ENCODE data around the gene BBS1. TPM values are rescaled to one million over a fixed set of nuclear protein-coding genes. Genes with fewer than 3 reads are reported as not detected.

BBS1 gene
- total RNA-seq, 1 experiment from 2014 or later: 56.1 TPM

GRCh38 chr11:66478729-66479393, 31.6 kb upstream of the BBS1 start:
- peaks cover 12% of the 10 kb centered on the region; the same call in 1 of the 2 replicates for H3F3A ChIP-seq (ENCODE audit: insufficient read depth, low read depth)
- TF ChIP-seq CTCF (conservative IDR thresholded peaks at IDR 0.05) (peak; percentile 99), EZH2 (IDR thresholded peaks at IDR 0.05; ENCODE audit: low read depth) (no peak)
- H3K4me2 ChIP-seq: peak overlapping the region; percentile 82
- no peaks in the 10 kb centered on the region for H3K9me2 ChIP-seq (ENCODE audit: insufficient read depth)
- intact Hi-C loops (cut with micrococcal nuclease; ENCODE audit: unreplicated experiment): loop anchor here (1.0 kb wide), 1 partner anchor 71 kb away; no protein-coding TSS in a partner anchor
- BruUV-seq (replicated peaks): no TSS peak
- H3K36me3 ChIP-seq (ENCODE audit: low read depth): 0 out of 2 replicates have a peak, but pooled peaks cover 7% of the 10 kb centered on the region
- peak in 1 of 2 experiments; percentile 33 for DNase-seq
- peak overlapping the region; percentile 61 for H3K4me3 ChIP-seq
- peak overlapping the region; percentile 59; the same call in 1 of the 2 replicates for H3K27ac ChIP-seq
- ChIA-PET POLR2A (ENCODE audit: unreplicated experiment) (interaction anchor here (0.6 to 0.7 kb wide), 2 partner anchors 17 to 74 kb away, joined by 4 to 5 read pairs; no protein-coding TSS in a partner anchor), CTCF (interaction anchor here (0.7 to 1.7 kb wide), 4 partner anchors 13 to 175 kb away, joined by 3 to 7 read pairs (median 4); no protein-coding TSS in a partner anchor)
- peaks cover 7% of the 10 kb centered on the region for H3K4me1 ChIP-seq (replicated peaks; ENCODE audit: insufficient read depth)
- H4K20me1 ChIP-seq (ENCODE audit: insufficient read depth): peaks cover 12% of the 10 kb centered on the region
- H3K9me3 ChIP-seq (ENCODE audit: insufficient read depth, low read depth): no peaks in the 10 kb centered on the region
- H3K79me2 ChIP-seq (ENCODE audit: low read depth): peaks cover 22% of the 10 kb centered on the region
- H2AFZ ChIP-seq: no peak overlapping the region; the same call in 1 of the 2 replicates
- no peaks in the 10 kb centered on the region for H3K27me3 ChIP-seq (ENCODE audit: insufficient read depth, low read depth)

DNA sequence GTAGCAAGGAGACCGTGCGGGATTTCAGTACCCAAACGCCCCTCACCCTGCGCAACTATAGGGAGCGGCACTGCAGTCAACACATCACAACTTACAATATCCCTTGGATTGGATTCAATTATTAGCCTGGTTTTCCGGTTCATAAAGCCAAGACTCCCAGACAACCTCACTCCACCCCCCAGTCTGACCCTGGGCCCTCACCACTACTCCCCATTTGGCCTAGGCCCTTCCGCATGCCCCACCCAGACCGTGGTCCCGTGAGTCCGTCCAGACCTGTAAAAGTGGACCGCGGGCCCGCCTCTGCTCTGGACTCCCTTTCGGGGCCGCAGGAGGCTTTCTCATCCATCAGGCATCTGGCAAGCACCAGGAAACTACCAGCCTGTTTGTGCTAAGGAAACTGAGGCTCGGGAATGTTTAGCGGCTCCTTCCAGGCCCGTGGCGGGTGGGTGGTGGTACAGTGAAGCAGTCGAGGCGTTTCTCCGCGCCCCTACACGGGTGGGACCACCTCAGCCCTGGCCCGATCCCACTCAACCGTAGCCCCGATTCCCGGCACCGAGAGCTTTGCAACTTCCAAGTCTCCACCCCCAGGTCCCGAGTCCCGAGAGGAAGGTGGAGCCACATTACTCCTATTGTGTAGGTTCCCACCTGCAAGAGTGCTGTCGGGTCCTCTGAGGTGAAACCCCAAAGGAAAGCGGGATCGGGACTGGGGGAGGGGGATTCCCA, 30.9 kb upstream of the BBS1 start:
- intact Hi-C loops (cut with micrococcal nuclease; ENCODE audit: unreplicated experiment): loop anchor here (1.0 to 5.0 kb wide), 6 partner anchors 25 to 553 kb away; partner anchors contain the start of gene BBS1
- Histone ChIP-seq H3K36me3 (ENCODE audit: low read depth) (0 out of 2 replicates have a peak, but pooled peaks cover 7% of the 10 kb centered on the region), H3K9me2 (ENCODE audit: insufficient read depth) (no peaks in the 10 kb centered on the region), H3K4me3 (peak overlapping the region; percentile 61), H4K20me1 (ENCODE audit: insufficient read depth) (peaks cover 12% of the 10 kb centered on the region; the same call in 1 of the 2 replicates), H3F3A (ENCODE audit: insufficient read depth, low read depth) (peaks cover 12% of the 10 kb centered on the region; the same call in 1 of the 2 replicates), H3K4me2 (peak overlapping the region; percentile 82), H3K79me2 (ENCODE audit: low read depth) (peaks cover 22% of the 10 kb centered on the region), H3K27me3 (ENCODE audit: insufficient read depth, low read depth) (no peaks in the 10 kb centered on the region), H3K4me1 (replicated peaks; ENCODE audit: insufficient read depth) (peaks cover 7% of the 10 kb centered on the region), H3K9me3 (ENCODE audit: insufficient read depth, low read depth) (no peaks in the 10 kb centered on the region), H2AFZ (peak overlapping the region; percentile 72), H3K27ac (peak overlapping the region; percentile 59)
- POLR2A ChIA-PET (ENCODE audit: unreplicated experiment): interaction anchor here (0.5 to 1.0 kb wide), 12 partner anchors 12 to 895 kb away, joined by 3 to 17 read pairs (median 4); partner anchors contain the start of genes BBS1 and RBM4B
- DNase-seq: no peak
- no peak for TF ChIP-seq EZH2 (IDR thresholded peaks at IDR 0.05; ENCODE audit: low read depth)
- TF ChIP-seq CTCF (conservative IDR thresholded peaks at IDR 0.05): no peak
- TSS peak; percentile 68 for BruUV-seq (replicated peaks)
- CTCF ChIA-PET: interaction anchor here (0.7 to 1.7 kb wide), 5 partner anchors 12 to 199 kb away, joined by 3 to 7 read pairs (median 3); partner anchors contain the start of gene RBM4B

Data from PC-9 (cell line).